Ascending aorta (tissue), 2 donors: ENCODE data around the gene PPP3R1. TPM values are rescaled to one million over a fixed set of nuclear protein-coding genes. Genes with fewer than 3 reads are reported as not detected.

Experiments
- DNase-seq, 2 donors: peaks; one replicate each; pipeline ENCODE4 v3.0.0-alpha.2; 2019; ENCODE audit warnings: low spot score in 2 of 2
- H3K27ac ChIP-seq, 2 donors: fragments of 200-600 bp; sonication (generic); one replicate each; pipeline ENCODE4 v1.5.1; 2016 to 2017; ENCODE audit warnings: mild to moderate bottlenecking in 1 of 2
- H3K27me3 ChIP-seq: fragments of 200-600 bp; sonication (generic); one replicate; pipeline ENCODE4 v1.5.1; 2017
- H3K36me3 ChIP-seq, 2 donors: fragments of 200-600 bp; sonication (generic); one replicate each; pipeline ENCODE4 v1.5.1; 2016
- H3K4me1 ChIP-seq, 2 donors: fragments of 200-600 bp; sonication (generic); one replicate each; pipeline ENCODE4 v1.5.1; 2016 to 2017; ENCODE audit warnings: mild to moderate bottlenecking in 1 of 2
- H3K4me3 ChIP-seq, 2 donors: fragments of 200-600 bp; sonication (generic); one replicate each; pipeline ENCODE4 v1.5.1; 2016 to 2017; ENCODE audit warnings: mild to moderate bottlenecking in 1 of 2
- H3K9me3 ChIP-seq, 2 donors: fragments of 200-600 bp; sonication (generic); one replicate each; pipeline ENCODE4 v1.5.1; 2016
- CTCF ChIP-seq, 3 experiments: fragments of 200-600 bp in 2 of 3; fragments of 450-650 bp in 1 of 3; sonication (generic) in 2 of 3; IDR thresholded peaks; one replicate each; pipeline ENCODE4 v1.5.1; 2016 to 2019; ENCODE audit warnings: antibody characterized with exemption in 3 of 3, mild to moderate bottlenecking in 1 of 3, moderate library complexity in 1 of 3
- intact Hi-C: fragments of 100-400 bp; cut with DNase I; formaldehyde crosslinking; loops from one replicate; pipeline ENCODE4 v1.15.1; 2023
- total RNA-seq: library from RNA; depleted of rRNA; stranded (reverse); fragments of >200 nt; gene quantifications from one replicate; pipeline ENCODE4 v1.1.0, GENCODE V29; 2016

The PPP3R1 gene
- total RNA-seq, 1 donor from 2014 or later = 16.8 TPM

- Histone ChIP-seq H3K4me1 (no peaks in the 10 kb centered on the region), H3K27me3 (no peaks in the 10 kb centered on the region), H3K9me3 (no peaks in the 10 kb centered on the region), H3K4me3 (no peak overlapping the region), H3K36me3 (no peaks in the 10 kb centered on the region), H3K27ac (no peak overlapping the region)
- intact Hi-C loops = no loop called here
- no peak for TF ChIP-seq CTCF (IDR thresholded peaks at IDR 0.05)
- DNase-seq = no peak
These were observed 40.7 kb upstream of the PPP3R1 start for GRCh38 chr2:68293024-68293423.

- TF ChIP-seq CTCF (IDR thresholded peaks at IDR 0.05) = peak in 2 of 3 experiments; percentile 35 to 48
- intact Hi-C loops = no loop called here
These were observed 39.9 kb upstream of the PPP3R1 start for GRCh38 chr2:68292108-68292710.

GRCh38 chr2:68291314-68291713 lies 39.0 kb upstream of the PPP3R1 start:
- H3K27ac ChIP-seq = no peak overlapping the region
- no peak for DNase-seq
- TF ChIP-seq CTCF (IDR thresholded peaks at IDR 0.05) = no peak

More at GRCh38 chr2:68292108-68292710, 39.9 kb upstream of the PPP3R1 start:
- no peaks in the 10 kb centered on the region for H3K36me3 ChIP-seq
- H3K27ac ChIP-seq = no peak overlapping the region
- H3K4me1 ChIP-seq = peaks cover 0 to 6% of the 10 kb centered on the region in 2 donors
- H3K9me3 ChIP-seq = no peaks in the 10 kb centered on the region
- no peak for DNase-seq
- no peaks in the 10 kb centered on the region for H3K27me3 ChIP-seq
- no peak overlapping the region for H3K4me3 ChIP-seq

GRCh38 chr2:68290901-68291300 lies 38.6 kb upstream of the PPP3R1 start:
- no peak overlapping the region for H3K27ac ChIP-seq

More at GRCh38 chr2:68291314-68291713, 39.0 kb upstream of the PPP3R1 start:
- Histone ChIP-seq H3K4me3 (no peak overlapping the region), H3K4me1 (peaks cover 0 to 6% of the 10 kb centered on the region in 2 donors), H3K9me3 (no peaks in the 10 kb centered on the region), H3K27me3 (no peaks in the 10 kb centered on the region), H3K36me3 (no peaks in the 10 kb centered on the region)
- intact Hi-C loops = no loop called here

GRCh38 chr2:68287580-68288441 lies 35.5 kb upstream of the PPP3R1 start:
- peak overlapping the region in 1 of 2 donors; percentile 31 for H3K27ac ChIP-seq
- peaks cover 0 to 6% of the 10 kb centered on the region in 2 donors for H3K4me1 ChIP-seq
- H3K9me3 ChIP-seq = no peaks in the 10 kb centered on the region
- intact Hi-C loops = no loop called here
- no peak for TF ChIP-seq CTCF (IDR thresholded peaks at IDR 0.05)
- H3K27me3 ChIP-seq = no peaks in the 10 kb centered on the region
- H3K4me3 ChIP-seq = peak overlapping the region in 1 of 2 donors; percentile 17
- H3K36me3 ChIP-seq = no peaks in the 10 kb centered on the region
- DNase-seq = no peak

More at GRCh38 chr2:68290901-68291300, 38.6 kb upstream of the PPP3R1 start:
- DNase-seq = no peak
- H3K9me3 ChIP-seq = no peaks in the 10 kb centered on the region
- no peaks in the 10 kb centered on the region for H3K36me3 ChIP-seq
- H3K4me1 ChIP-seq = peaks cover 0 to 6% of the 10 kb centered on the region in 2 donors
- intact Hi-C loops = no loop called here
- no peaks in the 10 kb centered on the region for H3K27me3 ChIP-seq
- H3K4me3 ChIP-seq = no peak overlapping the region
- no peak for TF ChIP-seq CTCF (IDR thresholded peaks at IDR 0.05)
